Medulla oblongata (tissue), 1 donor: ENCODE data around the gene SCLT1.

ENCODE experiments used
- DNase-seq: peaks from one replicate; pipeline ENCODE4 v3.0.0-alpha.2; 2015; ENCODE audit errors: extremely low spot score

The SCLT1 gene

DNA sequence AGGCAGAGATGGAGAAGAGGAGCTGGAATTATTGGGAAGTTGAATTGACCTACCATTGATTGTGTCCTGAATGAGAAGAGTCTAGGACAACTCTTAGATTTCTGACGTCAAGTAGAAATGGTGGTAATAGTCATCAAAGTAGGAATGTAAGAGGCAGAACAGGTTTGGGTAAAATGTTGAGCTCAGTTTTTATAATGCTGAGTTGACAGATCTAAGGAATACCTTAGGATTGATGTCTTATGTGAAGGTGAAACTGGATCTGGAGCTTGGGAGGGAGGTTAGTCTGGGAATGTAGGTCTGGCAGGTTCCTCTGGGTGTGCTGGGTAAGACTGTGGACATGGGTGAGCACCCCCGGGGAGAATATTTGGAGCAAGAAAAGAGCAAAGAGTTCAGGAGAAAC is 251.9 kb downstream of the SCLT1 start:
- no peak for DNase-seq

DNA sequence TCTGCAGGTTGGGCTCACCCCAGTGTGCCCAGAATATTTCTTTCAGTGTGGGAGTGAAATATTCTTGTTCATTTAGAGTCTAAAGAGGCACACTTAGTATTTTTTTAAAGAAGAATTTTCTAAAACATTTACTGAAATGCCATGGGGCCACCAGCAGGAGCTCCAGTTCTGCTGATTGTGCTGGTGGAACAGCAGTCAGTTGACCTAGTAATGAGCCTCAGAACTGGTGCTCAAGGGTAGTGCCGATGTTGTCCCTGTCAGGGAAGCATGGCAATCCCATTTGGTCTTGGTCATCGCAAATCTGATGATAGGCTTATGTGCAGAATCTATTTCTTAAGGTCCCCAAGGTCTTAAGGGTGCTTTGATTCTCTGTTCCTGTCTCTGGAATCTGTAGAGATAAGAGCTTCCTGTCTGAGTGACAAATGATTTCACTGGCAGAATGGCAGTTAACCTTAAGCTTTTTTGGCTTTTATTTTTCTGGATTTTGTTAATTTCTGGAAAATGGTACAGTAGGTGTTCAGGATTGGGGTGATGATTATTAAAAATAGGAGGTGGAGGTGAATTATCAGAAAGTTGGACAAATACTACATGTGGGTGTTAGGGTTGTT is 252.5 kb downstream of the SCLT1 start:
- DNase-seq = no peak

DNA sequence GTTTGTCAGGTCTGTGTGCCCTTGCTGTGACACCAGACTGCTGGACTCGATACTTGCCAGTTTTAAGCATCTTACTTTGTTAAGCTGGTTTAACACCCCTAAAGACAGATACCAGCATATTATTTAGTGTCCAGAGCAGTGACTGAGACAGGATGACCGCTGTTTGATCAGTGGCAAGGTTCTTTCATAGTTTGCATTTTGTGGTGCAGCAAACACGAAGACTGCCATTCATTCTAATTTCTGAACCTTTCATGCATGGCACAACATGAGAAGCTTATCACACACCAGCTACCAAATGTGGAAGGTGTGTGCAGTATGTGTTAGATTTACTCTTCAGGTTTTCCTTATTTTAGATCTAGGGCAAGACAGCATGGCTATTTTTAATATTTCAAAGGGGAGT is 255.7 kb downstream of the SCLT1 start:
- no peak for DNase-seq

DNA sequence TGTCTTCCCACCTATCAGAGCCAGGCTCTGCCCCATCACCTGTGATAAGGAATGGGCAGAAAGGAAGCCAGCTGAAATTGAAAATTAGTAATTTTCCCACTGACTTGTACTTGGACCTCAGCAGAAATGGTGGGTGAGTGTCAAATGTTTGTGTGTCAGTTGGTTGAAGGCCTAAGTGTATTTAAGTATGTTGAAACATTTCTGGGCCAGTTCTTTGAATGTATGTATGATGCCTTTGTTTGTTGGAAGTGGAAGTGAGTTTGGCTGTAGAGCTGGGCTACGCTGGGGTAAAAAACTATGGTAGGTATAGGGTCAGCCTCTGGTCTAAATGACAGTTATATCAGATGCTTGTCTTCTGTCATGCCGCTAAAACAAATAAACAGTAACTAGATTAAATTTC is 256.1 kb downstream of the SCLT1 start:
- no peak for DNase-seq

DNA sequence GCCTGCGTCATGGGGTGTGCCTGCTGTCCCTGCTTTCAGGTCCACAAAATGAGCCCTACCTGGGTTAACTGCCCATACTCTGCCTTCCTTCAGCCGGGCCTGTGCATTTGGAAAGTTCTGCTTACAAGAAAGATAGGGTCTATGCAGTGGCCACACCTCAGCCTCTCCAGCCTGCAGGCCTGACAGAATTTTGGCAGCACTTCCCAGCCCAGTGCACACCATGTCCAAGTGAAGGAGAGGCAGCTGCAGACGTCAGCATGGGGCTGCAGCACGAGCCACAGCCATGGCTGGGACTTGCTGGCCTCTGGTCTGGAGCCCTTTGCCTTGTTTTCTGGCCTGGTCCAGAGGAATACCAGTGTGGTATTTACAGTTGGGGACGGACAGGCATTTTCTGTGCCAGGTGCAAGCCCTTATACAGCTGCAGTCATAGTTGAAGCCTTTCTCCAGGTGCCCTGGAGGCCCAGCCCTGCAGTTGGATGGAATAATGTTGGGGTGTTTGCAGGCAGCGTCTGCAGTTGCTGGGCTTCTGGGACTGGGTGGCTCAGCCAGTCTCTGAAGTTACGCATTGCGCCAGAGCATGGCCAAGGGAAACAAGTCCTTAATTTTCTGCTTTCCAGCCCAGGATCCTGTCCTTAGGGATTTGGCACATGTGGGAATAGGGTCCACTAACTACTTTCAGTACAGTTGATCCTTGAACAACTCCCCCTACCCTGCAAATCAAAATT is 257.7 kb downstream of the SCLT1 start:
- DNase-seq = peak; percentile 50
